GM21360 (cell line): ENCODE measurements around the gene SEMA5B.

Experiments
- ATAC-seq: cut with Tn5 transposase; IDR thresholded peaks from one replicate; pipeline ENCODE4 v1.9.1; 2021; ENCODE audit warnings: mild to moderate bottlenecking, moderate library complexity; ENCODE audit not compliant: unreplicated experiment

Gene SEMA5B

DNA sequence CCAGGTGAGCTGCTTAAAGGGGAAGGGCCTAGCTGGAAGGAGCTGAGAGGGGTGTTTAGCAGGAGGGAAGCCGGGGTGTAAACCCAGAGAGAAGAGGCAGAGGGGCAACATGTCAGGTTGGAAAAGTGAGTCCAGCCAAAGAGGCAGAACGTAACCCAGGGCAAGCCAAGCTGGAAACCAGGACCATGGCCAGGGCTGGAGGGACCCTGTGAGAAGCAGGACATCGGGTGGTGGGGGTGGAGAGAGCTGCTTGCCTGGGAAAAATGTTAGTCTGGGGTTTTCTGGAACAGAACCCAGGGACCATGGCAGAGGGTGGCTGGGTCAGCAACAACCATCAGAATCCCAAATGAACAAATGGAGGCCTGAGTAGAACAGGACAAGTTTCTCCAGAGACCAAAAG lies 32.6 kb downstream of the SEMA5B start:
- ATAC-seq = no peak

DNA sequence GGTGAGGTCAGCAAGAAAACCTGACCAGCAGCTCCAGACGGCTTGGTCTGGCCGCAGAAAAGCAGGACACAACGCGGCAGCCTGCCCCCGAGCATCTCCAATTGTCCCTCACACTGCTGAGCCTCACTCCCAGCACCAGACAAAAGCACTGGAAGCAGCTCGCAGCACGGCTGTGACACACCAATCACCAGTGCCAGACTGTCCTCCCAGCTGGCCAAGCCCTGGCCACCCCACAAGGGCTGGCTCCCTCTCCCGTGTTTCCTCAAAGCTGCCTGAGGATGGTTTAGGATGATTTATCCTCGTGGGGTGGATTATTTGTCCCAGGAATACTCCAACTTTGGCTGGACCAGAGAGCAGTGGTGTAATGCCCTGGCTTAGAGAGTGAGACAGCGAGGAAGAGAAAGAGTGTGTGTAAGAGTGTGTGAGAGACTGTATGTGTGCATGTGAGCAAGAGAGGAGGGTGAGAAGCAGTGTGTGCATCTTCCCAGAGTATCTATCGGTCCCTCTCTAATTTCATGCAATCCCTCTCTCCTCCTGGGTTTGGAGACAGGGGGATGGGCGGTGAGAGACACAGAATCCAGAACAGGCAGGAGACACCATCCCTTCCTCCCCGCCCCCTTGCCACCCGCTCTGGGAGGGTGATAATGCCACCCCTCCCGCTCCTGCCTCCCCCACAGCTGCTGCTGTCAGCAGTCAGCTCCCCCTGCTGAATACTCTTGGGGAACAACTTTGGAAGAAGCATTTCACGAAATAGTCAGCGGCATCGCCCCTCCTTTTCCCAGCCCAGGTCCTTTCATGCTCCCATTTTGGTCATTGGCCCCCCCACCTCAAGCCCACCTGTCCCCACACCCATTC lies 34.2 kb downstream of the SEMA5B start:
- no peak for ATAC-seq

- no peak for ATAC-seq
Measured at GRCh38 chr3:122992676-122993075, 34.9 kb downstream of the SEMA5B start.

DNA sequence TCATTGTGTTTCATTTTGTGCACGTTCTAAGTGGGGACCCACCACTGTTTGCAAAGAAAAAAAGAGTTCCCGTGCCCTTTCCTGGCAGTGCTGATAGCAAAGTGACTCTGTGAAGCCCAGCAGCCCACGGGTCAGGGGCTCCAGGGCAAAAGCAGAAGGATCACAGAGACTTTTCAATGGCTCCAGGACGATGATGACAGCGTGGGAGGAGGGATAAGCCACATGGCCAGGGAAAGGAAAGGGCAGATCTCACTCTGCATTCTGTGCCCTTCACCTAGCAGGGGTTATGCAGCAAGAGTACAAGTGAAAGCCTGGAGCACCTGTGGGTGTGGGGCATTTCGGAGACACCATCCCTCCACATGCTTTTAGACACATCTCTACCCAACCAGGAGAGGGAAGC lies 35.4 kb downstream of the SEMA5B start:
- no peak for ATAC-seq

DNA sequence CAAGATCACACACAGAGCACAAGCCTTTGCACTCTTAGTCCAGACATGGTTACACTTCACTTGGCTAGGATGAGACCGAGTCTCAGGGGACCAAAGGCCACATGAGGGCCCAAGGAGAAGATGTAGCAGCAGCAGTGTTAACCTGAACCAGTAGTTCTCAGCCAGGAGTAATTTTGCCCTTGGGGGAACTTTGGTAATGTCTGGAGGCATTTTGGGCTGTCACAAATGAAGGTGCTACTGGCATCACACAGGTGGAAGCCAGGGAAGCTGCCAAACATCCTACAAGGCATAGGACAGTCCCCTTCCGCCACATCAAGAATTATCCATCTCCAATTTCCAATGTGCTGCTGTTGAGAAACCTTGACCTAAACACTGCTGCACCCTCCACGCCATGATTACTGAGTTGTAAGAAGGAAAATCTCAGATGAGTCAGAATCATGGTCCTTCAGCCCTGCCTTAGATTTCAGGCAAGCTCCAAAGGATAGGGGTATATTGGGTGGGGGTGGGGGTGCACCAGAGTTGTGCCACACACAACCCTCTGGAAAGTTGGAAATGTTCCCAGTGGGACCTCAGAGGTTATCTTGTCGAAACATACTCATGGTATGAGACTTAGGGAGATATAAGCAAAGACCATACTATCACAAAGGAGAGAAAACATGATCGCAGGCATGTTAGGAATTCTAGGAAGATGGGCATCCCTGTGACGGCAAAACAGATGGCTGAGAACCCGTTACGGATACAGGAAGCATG lies 36.2 kb downstream of the SEMA5B start:
- no peak for ATAC-seq

GRCh38 chr3:122989856-122990575 lies 37.5 kb downstream of the SEMA5B start:
- ATAC-seq = no peak

DNA sequence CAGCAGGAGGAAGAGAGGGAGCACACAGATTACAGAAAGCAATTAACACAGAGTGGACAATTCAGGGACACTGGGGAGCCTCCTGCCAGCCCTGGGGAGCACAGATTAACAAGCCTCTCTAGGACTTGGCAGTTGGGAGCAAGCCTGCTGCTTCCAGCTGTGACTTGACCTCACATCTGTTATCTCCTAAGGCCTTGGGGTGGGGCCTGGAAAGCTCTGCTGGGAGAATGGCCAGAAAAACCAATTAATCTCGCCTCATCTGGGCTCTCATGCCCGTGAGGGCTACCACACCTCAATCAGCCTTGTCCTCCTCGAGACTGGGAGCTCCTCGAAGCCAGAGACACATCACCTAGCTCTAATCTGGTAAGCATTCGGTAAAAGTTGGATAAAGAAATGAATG lies 39.1 kb downstream of the SEMA5B start:
- no peak for ATAC-seq

DNA sequence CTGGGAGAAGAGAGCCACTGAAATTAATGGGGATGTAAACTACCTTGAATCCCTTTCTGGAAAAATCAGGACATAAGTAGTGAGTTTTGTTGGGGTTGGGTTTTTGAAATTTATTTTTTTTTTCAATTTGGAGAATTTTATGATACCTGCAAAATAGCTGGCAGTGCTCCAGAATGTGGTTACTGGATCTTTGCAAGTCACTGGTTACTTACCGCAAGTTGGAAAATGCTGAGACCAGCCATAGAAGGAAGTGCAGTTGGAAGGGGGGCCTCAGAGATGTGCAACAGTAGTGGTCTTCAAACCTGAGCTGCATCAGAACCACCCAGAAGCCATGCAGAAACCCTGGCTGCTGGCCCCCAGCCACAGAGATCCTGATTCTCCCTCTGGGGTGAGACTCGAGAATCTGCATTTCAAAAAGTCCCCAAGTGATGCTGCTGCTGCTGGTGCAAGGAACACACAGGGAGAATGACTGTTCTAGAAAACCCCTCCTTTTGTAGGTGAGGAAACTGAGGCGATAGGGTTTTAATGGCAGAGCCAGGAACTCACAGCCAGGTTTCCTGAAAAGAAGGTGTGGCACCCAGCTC lies 39.7 kb downstream of the SEMA5B start:
- ATAC-seq = no peak

GRCh38 chr3:122987231-122987630 lies 40.3 kb downstream of the SEMA5B start:
- no peak for ATAC-seq

DNA sequence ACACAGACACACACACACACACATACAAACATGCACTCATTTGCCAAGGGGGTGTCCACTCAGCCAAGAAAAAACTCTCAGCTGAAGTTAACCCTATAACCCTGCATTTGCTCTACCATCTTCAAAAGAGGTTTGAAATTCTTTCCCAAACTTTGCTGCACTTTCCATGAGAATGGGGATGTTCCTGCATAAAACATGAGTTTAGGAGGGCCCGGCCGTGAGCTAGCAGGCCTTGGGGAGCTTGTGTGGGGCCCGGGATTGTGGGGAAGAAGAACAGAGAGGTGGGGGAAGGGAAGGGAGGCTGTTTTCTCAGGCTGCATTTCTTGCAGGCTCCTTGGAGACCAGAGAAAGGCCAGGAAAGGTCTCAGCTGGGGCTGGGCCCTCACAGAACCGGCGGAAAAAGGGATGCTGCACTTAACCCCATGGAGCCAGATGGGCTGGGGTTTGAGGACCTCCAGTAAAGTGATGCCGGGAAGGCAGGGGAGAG lies 40.8 kb downstream of the SEMA5B start:
- no peak for ATAC-seq

DNA sequence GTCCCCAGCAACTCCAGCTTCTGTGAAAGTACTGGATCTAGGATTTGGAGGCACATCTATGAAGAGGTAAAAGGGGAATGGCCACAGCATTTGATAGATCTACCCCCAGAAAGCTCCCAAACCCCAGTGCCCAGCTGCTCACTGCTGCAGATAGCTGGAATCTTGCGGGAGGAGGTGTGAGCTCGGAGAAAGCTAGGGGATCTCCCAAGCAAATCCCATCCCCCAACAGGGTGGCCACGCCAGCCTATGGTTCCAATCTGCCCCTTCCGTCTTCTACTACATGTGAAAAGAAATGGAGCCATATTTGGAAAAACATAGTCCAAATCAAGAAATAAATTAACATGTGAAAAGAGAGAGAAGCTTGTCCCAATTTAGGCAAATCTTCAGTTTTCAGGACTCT lies 42.0 kb downstream of the SEMA5B start:
- no peak for ATAC-seq

- ATAC-seq = no peak
Measured at GRCh38 chr3:122984650-122985049, 42.9 kb downstream of the SEMA5B start.

DNA sequence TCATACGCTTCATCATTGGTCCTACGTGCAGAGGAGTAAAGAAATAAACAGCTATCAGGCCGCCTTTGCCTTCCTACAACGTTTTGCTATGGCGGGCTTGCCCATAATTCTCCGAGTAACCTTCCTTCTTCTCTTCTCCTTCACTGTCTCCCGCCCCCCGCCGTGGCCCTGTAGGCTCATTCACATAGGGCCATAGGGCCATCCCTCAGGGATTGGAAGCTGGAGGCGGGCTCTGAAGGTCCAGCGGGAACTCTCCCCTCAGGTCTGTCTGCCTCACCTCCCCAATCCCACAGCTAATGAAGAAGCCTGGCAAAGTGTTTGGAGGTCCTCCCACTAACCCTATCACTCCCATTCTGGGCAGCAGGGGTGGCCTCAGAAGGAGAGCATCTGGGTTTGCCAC lies 43.6 kb downstream of the SEMA5B start:
- no peak for ATAC-seq

- ATAC-seq = no peak
Measured at GRCh38 chr3:122982216-122983185, 45.1 kb downstream of the SEMA5B start.

GRCh38 chr3:122979211-122979610 lies 48.4 kb downstream of the SEMA5B start:
- ATAC-seq = no peak

GRCh38 chr3:122978569-122978968 lies 49.0 kb downstream of the SEMA5B start:
- no peak for ATAC-seq

DNA sequence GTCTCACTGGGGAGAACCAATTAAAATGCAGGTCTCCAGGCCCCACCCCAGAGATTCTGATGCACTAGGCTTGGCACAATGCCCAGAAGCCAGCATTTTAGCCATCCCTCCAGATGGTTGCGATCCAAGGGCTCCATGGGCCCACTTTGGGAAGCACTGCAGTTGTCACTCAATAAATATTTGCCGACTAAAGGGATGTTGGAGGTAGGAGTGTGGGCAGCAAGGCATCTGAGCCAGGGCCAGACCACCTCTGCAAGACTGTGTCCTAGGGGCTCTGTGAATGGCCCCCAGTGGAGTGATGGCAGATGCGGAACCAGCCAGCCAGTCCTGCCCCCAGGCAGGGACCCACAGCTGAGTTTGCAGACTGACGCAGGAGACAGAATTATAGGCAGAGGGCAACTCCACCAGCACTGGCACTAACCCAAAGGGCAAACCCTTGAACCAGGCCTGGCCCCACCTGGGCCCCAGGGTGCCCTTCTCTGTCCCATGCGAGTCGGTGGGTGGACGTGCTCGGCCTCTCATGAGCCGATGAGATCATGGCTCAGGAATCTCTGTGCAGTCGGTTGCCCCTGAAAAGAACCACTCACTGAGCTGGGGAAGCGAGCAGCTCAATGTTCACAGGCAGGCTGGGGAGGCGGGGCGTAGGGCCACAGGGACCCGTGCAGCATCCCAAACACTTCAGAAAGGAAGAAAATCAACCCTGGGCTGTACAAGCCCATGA lies 49.7 kb downstream of the SEMA5B start:
- no peak for ATAC-seq

- ATAC-seq = peak; percentile 40
Measured at GRCh38 chr3:122975924-122976293, 51.7 kb downstream of the SEMA5B start.

DNA sequence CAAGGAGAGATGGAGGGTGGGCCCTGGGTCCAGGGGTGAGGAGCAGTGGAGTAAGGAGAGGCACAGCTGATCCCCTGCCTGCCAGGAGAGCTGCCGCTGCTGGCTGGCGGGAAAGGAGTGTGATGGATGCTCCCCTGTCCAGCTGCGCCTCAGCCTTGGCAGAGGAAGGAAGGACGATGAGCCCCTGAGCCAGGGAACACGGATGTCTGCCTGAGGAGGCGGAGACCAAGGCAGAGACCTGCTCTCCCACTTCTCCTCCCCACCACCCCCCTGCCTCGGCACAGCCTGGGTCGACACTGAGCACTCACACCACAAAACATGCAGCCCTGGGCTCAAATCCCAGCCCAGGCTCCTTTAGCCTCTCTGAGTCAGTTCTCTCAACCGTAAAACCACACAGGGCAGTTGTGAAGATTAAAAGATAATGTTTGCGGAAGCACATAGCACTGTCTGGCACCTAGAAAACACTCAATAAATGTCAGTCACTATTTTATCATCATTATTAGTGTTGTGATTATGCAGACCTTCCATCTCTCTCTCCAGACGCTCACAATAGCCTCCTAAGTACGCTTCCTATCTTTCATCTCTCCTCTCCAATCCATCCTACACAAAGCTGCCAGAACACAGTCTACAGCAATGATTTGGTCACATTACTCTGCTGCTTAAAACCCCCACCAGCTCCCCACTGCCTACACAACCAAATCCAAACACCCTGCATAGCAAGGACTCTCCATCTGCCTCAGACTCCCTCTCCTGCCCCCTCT lies 52.2 kb downstream of the SEMA5B start:
- no peak for ATAC-seq
